ENCODE results near the gene WNT2.

Gene WNT2

GRCh38 chr7:117323305-117323850 lies 520 bp upstream of the WNT2 start:
- H3K27me3 ChIP-seq, result peaks cover 83% of the 10 kb centered on the region

GRCh38 chr7:117320523-117320922 lies 2.3 kb downstream of the WNT2 start:
- H3K4me3 ChIP-seq (ENCODE audit: low read depth in 1 of 2, low read length in 1 of 2), result no peak overlapping the region
- no peak overlapping the region for H3K27ac ChIP-seq
- H3K9me3 ChIP-seq, result no peaks in the 10 kb centered on the region
- no peaks in the 10 kb centered on the region for H3K4me1 ChIP-seq (ENCODE audit: control insufficient read depth in 1 of 2, insufficient read depth in 1 of 2, low read depth in 1 of 2, low read length in 1 of 2)
- H3K36me3 ChIP-seq, result no peaks in the 10 kb centered on the region
- peaks cover 100% of the 10 kb centered on the region for H3K27me3 ChIP-seq
- no peak for TF ChIP-seq CTCF (IDR thresholded peaks at IDR 0.05)

More at GRCh38 chr7:117323305-117323850, 520 bp upstream of the WNT2 start:
- Histone ChIP-seq H3K4me3 (ENCODE audit: low read depth in 1 of 2, low read length in 1 of 2) (no peak overlapping the region), H3K9me3 (no peaks in the 10 kb centered on the region), H3K36me3 (no peaks in the 10 kb centered on the region), H3K27ac (no peak overlapping the region), H3K4me1 (ENCODE audit: control insufficient read depth in 1 of 2, insufficient read depth in 1 of 2, low read depth in 1 of 2, low read length in 1 of 2) (no peaks in the 10 kb centered on the region)
- TF ChIP-seq CTCF (IDR thresholded peaks at IDR 0.05), result no peak

GRCh38 chr7:117319181-117319580 lies 3.7 kb downstream of the WNT2 start:
- no peaks in the 10 kb centered on the region for H3K4me1 ChIP-seq (ENCODE audit: control insufficient read depth in 1 of 2, insufficient read depth in 1 of 2, low read depth in 1 of 2, low read length in 1 of 2)
- no peak overlapping the region for H3K27ac ChIP-seq
- H3K9me3 ChIP-seq, result no peaks in the 10 kb centered on the region
- H3K4me3 ChIP-seq (ENCODE audit: low read depth in 1 of 2, low read length in 1 of 2), result no peak overlapping the region
- H3K27me3 ChIP-seq, result peaks cover 99% of the 10 kb centered on the region
- no peaks in the 10 kb centered on the region for H3K36me3 ChIP-seq
- no peak for TF ChIP-seq CTCF (IDR thresholded peaks at IDR 0.05)

- Histone ChIP-seq H3K27ac (no peak overlapping the region), H3K27me3 (peaks cover 46% of the 10 kb centered on the region), H3K9me3 (no peaks in the 10 kb centered on the region), H3K4me3 (ENCODE audit: low read depth in 1 of 2, low read length in 1 of 2) (no peak overlapping the region), H3K4me1 (ENCODE audit: control insufficient read depth in 1 of 2, insufficient read depth in 1 of 2, low read depth in 1 of 2, low read length in 1 of 2) (no peaks in the 10 kb centered on the region), H3K36me3 (no peaks in the 10 kb centered on the region)
- no peak for TF ChIP-seq CTCF (IDR thresholded peaks at IDR 0.05)
These were observed 9.3 kb downstream of the WNT2 start for GRCh38 chr7:117313582-117313981.

- no peaks in the 10 kb centered on the region for H3K4me1 ChIP-seq (ENCODE audit: control insufficient read depth in 1 of 2, insufficient read depth in 1 of 2, low read depth in 1 of 2, low read length in 1 of 2)
- no peak overlapping the region for H3K4me3 ChIP-seq (ENCODE audit: low read depth in 1 of 2, low read length in 1 of 2)
- no peak for TF ChIP-seq CTCF (IDR thresholded peaks at IDR 0.05)
- no peak overlapping the region for H3K27ac ChIP-seq
- peaks cover 39% of the 10 kb centered on the region for H3K27me3 ChIP-seq
- no peaks in the 10 kb centered on the region for H3K36me3 ChIP-seq
- no peaks in the 10 kb centered on the region for H3K9me3 ChIP-seq
These were observed 10.0 kb downstream of the WNT2 start for GRCh38 chr7:117312593-117313580.
